HG03108 (cell line): ENCODE measurements around the gene DOK7.

Experiments used
- ATAC-seq: cut with Tn5 transposase; IDR thresholded peaks from one replicate; pipeline ENCODE4 v1.9.1; 2021; ENCODE audit warnings: moderate library complexity; ENCODE audit not compliant: unreplicated experiment

The DOK7 gene

GRCh38 chr4:3462790-3463415 lies at the start of gene DOK7:
TSS of gene DOK7 (plus strand) at chr4:3463306. CDS start at chr4:3463376, 70 bp downstream.
- no peak for ATAC-seq

- no peak for ATAC-seq
Measured at GRCh38 chr4:3413675-3414420, 49.3 kb upstream of the DOK7 start.

- ATAC-seq, result no peak
Measured at GRCh38 chr4:3414421-3415279, 48.5 kb upstream of the DOK7 start.

GRCh38 chr4:3415471-3416141 lies 47.5 kb upstream of the DOK7 start:
- no peak for ATAC-seq

GRCh38 chr4:3416270-3416669 lies 46.8 kb upstream of the DOK7 start:
- ATAC-seq, result no peak

- no peak for ATAC-seq
Measured at GRCh38 chr4:3416821-3417221, 46.3 kb upstream of the DOK7 start.

- ATAC-seq, result no peak
Measured at GRCh38 chr4:3417448-3417847, 45.7 kb upstream of the DOK7 start.

- no peak for ATAC-seq
Measured at GRCh38 chr4:3418029-3418762, 44.9 kb upstream of the DOK7 start.

- no peak for ATAC-seq
Measured at GRCh38 chr4:3419836-3420605, 43.1 kb upstream of the DOK7 start.

- no peak for ATAC-seq
Measured at GRCh38 chr4:3420606-3420955, 42.5 kb upstream of the DOK7 start.

- ATAC-seq, result no peak
Measured at GRCh38 chr4:3420956-3421355, 42.1 kb upstream of the DOK7 start.

- ATAC-seq, result no peak
Measured at GRCh38 chr4:3421470-3421869, 41.6 kb upstream of the DOK7 start.

- ATAC-seq, result no peak
Measured at GRCh38 chr4:3422241-3422801, 40.8 kb upstream of the DOK7 start.

- ATAC-seq, result no peak
Measured at GRCh38 chr4:3422808-3423297, 40.3 kb upstream of the DOK7 start.

- ATAC-seq, result no peak
Measured at GRCh38 chr4:3423406-3423805, 39.7 kb upstream of the DOK7 start.

- ATAC-seq, result no peak
Measured at GRCh38 chr4:3423952-3424351, 39.2 kb upstream of the DOK7 start.

GRCh38 chr4:3424522-3425095 lies 38.5 kb upstream of the DOK7 start:
- ATAC-seq, result no peak

- ATAC-seq, result no peak
Measured at GRCh38 chr4:3426465-3427133, 36.5 kb upstream of the DOK7 start.

GRCh38 chr4:3427134-3427476 lies 36.0 kb upstream of the DOK7 start:
- no peak for ATAC-seq
